ENCODE measurements around the gene LRRFIP1. TPM values are rescaled to one million over a fixed set of nuclear protein-coding genes. Genes with fewer than 3 reads are reported as not detected.

Gene LRRFIP1
- total and polyA plus RNA-seq, 2 donors (not counting 1 experiment from before 2014, with no cell fraction given): 42.0 to 139 TPM

DNA sequence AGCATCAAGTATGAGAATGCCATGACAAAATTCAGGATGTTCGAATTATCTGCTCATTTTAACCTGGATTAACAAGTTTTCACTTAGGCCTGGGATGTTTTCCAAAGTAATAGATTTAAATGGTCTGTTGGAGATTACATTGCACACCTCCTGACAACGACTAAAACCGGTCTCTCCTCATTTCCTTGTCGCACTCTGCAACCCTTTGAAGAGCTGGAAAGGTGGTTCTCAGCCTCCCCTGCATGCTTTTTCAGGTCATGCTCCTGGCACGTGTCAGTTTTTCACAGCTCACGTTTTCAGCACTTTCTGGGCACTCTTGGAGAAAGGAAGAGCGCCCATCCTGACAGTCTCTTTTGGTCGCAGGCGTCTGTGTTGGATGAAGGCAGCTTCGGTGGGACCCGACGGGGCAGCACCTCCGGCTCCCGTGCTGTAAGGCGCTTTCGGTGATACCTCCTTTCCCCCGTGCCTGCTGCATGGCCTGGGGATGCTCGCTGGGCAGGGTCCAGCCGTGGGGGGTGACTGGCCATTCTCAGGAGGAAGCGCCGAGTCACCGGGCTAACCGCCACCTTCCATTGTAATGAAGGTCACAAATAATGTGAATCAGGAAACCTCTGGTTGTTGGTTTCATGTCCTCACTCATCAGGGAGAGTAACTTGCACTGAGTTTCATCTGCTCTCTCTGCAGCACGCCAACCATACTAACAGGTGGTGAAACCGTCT, 107.7 kb downstream of the LRRFIP1 start:
- Histone ChIP-seq H2AFZ (ENCODE audit: insufficient read depth, low read depth, low read length, poor library complexity, severe bottlenecking) (no peak overlapping the region), H3K9me3 (ENCODE audit: control extremely low read depth in 1 of 3, control insufficient read depth in 2 of 3, insufficient read depth in 1 of 3, low read length in 2 of 3) (no peaks in the 10 kb centered on the region), H3K9ac (ENCODE audit: low read length) (no peak overlapping the region), H3K27ac (ENCODE audit: low read length in 2 of 2) (no peak overlapping the region), H4K20me1 (ENCODE audit: control insufficient read depth, insufficient read depth, low read length, poor library complexity, severe bottlenecking) (peaks cover 97% of the 10 kb centered on the region), H3K27me3 (replicated peaks in 1 of 4; ENCODE audit: control extremely low read depth in 1 of 4, control insufficient read depth in 3 of 4, insufficient read depth in 4 of 4, low read length in 3 of 4) (no peaks in the 10 kb centered on the region), H3K79me2 (ENCODE audit: control insufficient read depth, insufficient read depth, low read length) (peaks cover 96% of the 10 kb centered on the region), H3K4me1 (ENCODE audit: control insufficient read depth in 2 of 2, insufficient read depth in 2 of 2, low read length in 2 of 2) (peaks cover 0 to 4% of the 10 kb centered on the region in 2 donors), H3K4me2 (replicated peaks; ENCODE audit: low read depth, low read length, poor library complexity, severe bottlenecking) (no peak overlapping the region), H3K4me3 (ENCODE audit: control extremely low read depth in 1 of 5, extremely low read depth in 1 of 5, insufficient read depth in 1 of 5, low read depth in 2 of 5, low read length in 4 of 5) (no peak overlapping the region), H3K36me3 (replicated peaks in 1 of 2; ENCODE audit: control extremely low read depth in 1 of 2, control insufficient read depth in 1 of 2, extremely low read depth in 1 of 2, insufficient read depth in 2 of 2, low read length in 1 of 2) (peaks cover 0 to 43% of the 10 kb centered on the region in 2 experiments)
- ATAC-seq (ENCODE audit: low read depth) (no peak), DNase-seq (no peak)
- no peak overlapping the region for H3K4me3 Mint-ChIP-seq
- TF ChIP-seq EZH2 (IDR thresholded peaks at IDR 0.05; ENCODE audit: borderline replicate concordance, insufficient read depth, low read depth, low read length, poor library complexity, severe bottlenecking) (no peak), CTCF (IDR thresholded peaks at IDR 0.05) (no peak)
- WGBS (ENCODE audit: insufficient coverage): 95% methylated on average over 22 of the region's 25 CpGs
- ChIA-PET POLR2A (no interaction called here), CTCF (interaction anchor here (0.6 to 2.8 kb wide), 3 partner anchors 10 to 1792 kb away, joined by 3 to 11 read pairs (median 4); no protein-coding TSS in a partner anchor)
- H3K27ac Mint-ChIP-seq: peak overlapping the region; percentile 46
- peaks cover 33% of the 10 kb centered on the region for H3K4me1 Mint-ChIP-seq
- intact Hi-C loops (cut with micrococcal nuclease): no loop called here
- no peaks in the 10 kb centered on the region for H3K27me3 Mint-ChIP-seq
- H3K9me3 Mint-ChIP-seq (ENCODE audit: insufficient read depth): no peaks in the 10 kb centered on the region

DNA sequence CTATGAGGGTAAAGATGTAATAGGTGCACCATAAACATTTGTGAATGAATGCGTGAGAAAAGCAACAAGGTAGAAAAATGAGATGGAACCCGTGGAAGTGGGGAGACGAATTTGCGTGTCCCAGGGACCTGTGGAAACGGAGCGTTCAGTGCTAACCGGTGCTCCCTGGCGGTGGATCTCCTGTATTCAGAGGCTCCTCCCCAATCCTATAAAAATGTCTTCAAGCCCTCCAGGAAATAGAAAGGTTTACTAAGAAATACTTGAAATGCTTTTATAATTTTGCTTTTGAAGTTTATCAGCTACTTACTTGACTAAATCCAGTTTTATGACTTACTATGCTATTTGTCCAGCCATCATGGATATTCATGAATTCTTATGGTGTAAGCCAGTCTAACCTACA, 108.4 kb downstream of the LRRFIP1 start:
- DNase-seq (no peak), ATAC-seq (ENCODE audit: low read depth) (no peak)
- Histone ChIP-seq H3K9ac (ENCODE audit: low read length) (no peak overlapping the region), H3K4me2 (replicated peaks; ENCODE audit: low read depth, low read length, poor library complexity, severe bottlenecking) (no peak overlapping the region), H3K36me3 (replicated peaks in 1 of 2; ENCODE audit: control extremely low read depth in 1 of 2, control insufficient read depth in 1 of 2, extremely low read depth in 1 of 2, insufficient read depth in 2 of 2, low read length in 1 of 2) (peaks cover 0 to 49% of the 10 kb centered on the region in 2 experiments), H3K27me3 (replicated peaks in 1 of 4; ENCODE audit: control extremely low read depth in 1 of 4, control insufficient read depth in 3 of 4, insufficient read depth in 4 of 4, low read length in 3 of 4) (no peaks in the 10 kb centered on the region), H3K4me3 (ENCODE audit: control extremely low read depth in 1 of 5, extremely low read depth in 1 of 5, insufficient read depth in 1 of 5, low read depth in 2 of 5, low read length in 4 of 5) (no peak overlapping the region), H2AFZ (ENCODE audit: insufficient read depth, low read depth, low read length, poor library complexity, severe bottlenecking) (no peak overlapping the region), H3K9me3 (ENCODE audit: control extremely low read depth in 1 of 3, control insufficient read depth in 2 of 3, insufficient read depth in 1 of 3, low read length in 2 of 3) (no peaks in the 10 kb centered on the region), H3K4me1 (ENCODE audit: control insufficient read depth in 2 of 2, insufficient read depth in 2 of 2, low read length in 2 of 2) (peaks cover 0 to 4% of the 10 kb centered on the region in 2 donors), H3K79me2 (ENCODE audit: control insufficient read depth, insufficient read depth, low read length) (peaks cover 95% of the 10 kb centered on the region), H3K27ac (ENCODE audit: low read length in 2 of 2) (no peak overlapping the region), H4K20me1 (ENCODE audit: control insufficient read depth, insufficient read depth, low read length, poor library complexity, severe bottlenecking) (peaks cover 97% of the 10 kb centered on the region)
- TF ChIP-seq EZH2 (IDR thresholded peaks at IDR 0.05; ENCODE audit: borderline replicate concordance, insufficient read depth, low read depth, low read length, poor library complexity, severe bottlenecking) (no peak), CTCF (IDR thresholded peaks at IDR 0.05) (no peak)
- intact Hi-C loops (cut with micrococcal nuclease): no loop called here
- no CpG with 5 or more reads among the region's 8 CpGs for WGBS (ENCODE audit: insufficient coverage)
- no peaks in the 10 kb centered on the region for H3K27me3 Mint-ChIP-seq
- peaks cover 39% of the 10 kb centered on the region for H3K4me1 Mint-ChIP-seq
- POLR2A ChIA-PET: no interaction called here
- CTCF ChIA-PET: interaction anchor here (0.6 to 1.3 kb wide), 3 partner anchors 10 to 1793 kb away, joined by 3 to 4 read pairs (median 4); no protein-coding TSS in a partner anchor
- H3K9me3 Mint-ChIP-seq (ENCODE audit: insufficient read depth): no peaks in the 10 kb centered on the region
- no peak overlapping the region for H3K4me3 Mint-ChIP-seq
- no peak overlapping the region for H3K27ac Mint-ChIP-seq
